HG03175 (cell line): ENCODE results near the gene RUFY3.
A peak's percentile ranks its signal among the peaks of the same experiment; 100 is the strongest.
"Not testable (repeated sequence)": the region's sequence is repeated elsewhere in the genome, so short reads cannot be mapped to it uniquely, and the experiment has no call there.

ENCODE experiments used
- ATAC-seq: cut with Tn5 transposase; IDR thresholded peaks from one replicate; pipeline ENCODE4 v1.9.1; 2021; ENCODE audit warnings: mild to moderate bottlenecking, moderate library complexity; ENCODE audit not compliant: unreplicated experiment

RUFY3 gene

GRCh38 chr4:70734971-70735370 lies 13.2 kb downstream of the RUFY3 start:
- peak; percentile 18 for ATAC-seq

DNA sequence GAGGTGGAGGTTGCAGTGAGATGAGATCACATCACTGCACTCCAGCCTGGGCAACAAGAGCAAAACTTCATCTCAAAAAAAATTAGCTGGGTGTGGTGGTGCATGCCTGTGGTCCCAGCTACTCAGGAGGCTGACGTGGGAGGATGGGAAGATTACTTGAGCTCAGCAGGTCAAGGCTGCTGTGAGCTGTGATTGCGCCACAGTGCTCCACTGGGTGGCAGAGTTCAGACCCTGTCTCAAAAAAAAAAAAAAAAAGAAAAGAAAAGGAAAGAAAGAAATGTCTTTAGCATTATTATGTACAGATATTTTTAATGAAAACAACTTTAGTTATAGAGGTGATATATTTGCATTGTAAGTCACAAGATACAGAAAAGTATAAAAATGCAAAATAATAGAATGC lies 14.2 kb downstream of the RUFY3 start:
- not testable (repeated sequence) for ATAC-seq

GRCh38 chr4:70737006-70737405 lies 15.2 kb downstream of the RUFY3 start:
- ATAC-seq: no peak

DNA sequence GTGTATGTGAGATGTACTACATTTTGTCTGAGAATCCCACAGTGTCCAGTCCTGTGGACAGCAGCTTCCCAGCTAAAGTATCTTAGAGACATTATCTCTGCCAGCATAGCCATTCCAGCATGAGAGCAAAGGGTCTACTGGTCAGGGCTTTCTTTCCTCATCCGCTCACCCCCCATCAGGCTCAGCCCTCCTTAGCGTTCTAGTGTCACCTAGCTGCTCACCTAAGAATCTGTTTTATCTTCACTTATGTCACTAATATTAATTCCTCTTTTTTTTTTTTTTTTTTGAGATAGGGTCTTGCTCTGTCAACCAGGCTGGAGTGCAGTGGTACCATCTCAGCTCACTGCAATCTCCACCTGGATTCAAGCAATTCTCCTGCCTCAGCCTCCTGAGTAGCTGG lies 15.6 kb downstream of the RUFY3 start:
- no peak for ATAC-seq

DNA sequence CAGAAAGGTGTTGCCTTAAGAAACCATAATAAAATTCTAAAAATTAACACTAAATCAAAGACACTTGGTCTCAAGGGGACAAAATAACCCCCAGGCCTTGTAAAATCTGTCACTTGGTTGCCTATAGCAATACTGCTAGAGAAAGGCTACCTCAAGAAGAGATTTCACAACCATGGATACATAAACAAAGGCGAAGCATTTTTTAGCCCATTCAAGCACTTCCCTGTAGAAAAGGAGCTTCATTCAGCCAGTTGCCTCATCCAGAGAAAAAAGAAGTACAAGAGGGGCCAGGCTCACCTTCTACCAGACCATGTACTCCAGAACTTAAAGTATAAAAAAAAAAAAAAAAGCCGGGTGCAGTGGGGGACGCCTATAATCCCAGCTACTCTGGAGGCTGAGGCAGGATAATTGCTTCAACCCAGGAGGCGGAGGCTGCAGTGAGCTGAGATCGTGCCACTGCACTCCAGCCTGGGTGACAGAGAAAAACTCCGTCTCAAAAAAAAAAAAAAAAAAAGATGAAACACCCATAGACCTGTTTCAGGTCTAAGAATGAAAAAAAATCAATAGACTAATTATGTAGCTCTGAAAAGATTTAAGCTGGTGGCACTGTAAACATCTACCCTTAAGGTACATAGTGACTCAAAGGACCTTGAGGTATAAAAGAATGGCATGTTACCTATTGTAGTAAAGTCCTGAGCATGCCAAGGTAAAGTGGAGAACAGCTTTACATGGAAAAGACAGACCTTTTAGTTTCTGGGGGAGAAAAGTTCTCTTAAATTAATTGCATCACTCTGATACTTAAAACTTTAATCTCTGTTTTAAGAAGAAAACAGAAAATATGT lies 18.0 kb downstream of the RUFY3 start:
- ATAC-seq: no peak

GRCh38 chr4:70741867-70742658 lies 20.3 kb downstream of the RUFY3 start:
- ATAC-seq: no peak

- no peak for ATAC-seq
These were observed 22.0 kb downstream of the RUFY3 start for GRCh38 chr4:70743731-70744130.

- ATAC-seq: no peak
These were observed 24.5 kb downstream of the RUFY3 start for GRCh38 chr4:70746179-70746839.

DNA sequence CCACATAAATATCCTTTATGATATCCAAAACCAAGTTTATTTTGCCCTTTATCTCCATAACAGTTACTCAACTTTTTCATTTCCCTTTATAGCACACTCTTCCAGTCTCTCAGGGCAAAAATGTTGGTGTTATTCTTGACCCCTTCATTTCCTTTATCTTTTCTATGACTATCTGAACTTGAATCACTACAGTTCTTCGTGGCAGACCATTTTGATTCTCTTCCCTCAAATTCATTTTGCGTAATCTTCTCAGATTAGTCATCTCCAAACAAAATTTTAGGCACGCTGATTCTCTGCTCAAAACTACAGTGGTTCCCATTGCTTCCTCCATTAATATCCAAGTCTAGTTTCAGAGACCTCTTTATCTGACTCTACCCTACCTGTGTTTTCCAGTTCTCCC lies 26.1 kb downstream of the RUFY3 start:
- ATAC-seq: no peak

- ATAC-seq: peak; percentile 89
These were observed 27.5 kb downstream of the RUFY3 start for GRCh38 chr4:70749313-70749712.

- no peak for ATAC-seq
These were observed 30.5 kb downstream of the RUFY3 start for GRCh38 chr4:70752236-70752635.

DNA sequence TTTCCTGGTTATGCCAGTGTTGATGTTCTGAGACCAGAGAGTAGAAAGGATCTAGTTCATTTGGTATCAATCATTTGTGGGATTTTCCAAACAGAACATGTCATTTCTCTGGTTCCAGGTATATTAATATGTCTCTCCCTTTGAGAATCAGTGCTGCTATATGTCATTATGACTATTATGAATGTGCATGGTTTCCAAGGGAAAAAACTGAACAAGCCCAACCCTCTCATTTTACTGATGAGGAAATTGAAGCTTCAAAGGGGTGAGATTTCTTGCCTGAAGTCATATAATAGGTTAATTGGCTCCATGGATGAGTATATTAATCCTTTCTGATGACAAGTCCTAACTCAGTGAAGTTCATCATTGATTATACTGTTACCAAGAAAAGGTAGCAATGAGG lies 31.9 kb downstream of the RUFY3 start:
- no peak for ATAC-seq

DNA sequence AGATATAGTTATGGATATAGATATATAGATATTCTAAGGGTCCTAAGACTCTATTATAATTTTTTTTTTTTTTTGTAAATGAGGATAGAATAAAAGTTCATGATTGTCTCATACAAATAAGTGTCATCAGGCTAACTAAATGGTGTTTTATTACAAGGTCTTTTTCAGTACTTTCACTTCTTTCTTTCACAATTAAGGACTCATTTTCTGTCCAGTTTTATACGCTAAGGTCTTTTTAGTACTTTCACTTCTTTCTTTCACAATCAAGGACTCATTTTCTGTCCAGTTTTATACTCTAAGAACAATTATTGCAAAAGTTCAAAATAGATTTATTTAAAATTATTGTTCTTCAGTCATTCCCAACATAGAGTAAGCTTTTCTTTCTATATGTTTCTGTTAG lies 32.7 kb downstream of the RUFY3 start:
- peak; percentile 75 for ATAC-seq

- ATAC-seq: peak; percentile 64
These were observed 33.4 kb downstream of the RUFY3 start for GRCh38 chr4:70754990-70755688.

DNA sequence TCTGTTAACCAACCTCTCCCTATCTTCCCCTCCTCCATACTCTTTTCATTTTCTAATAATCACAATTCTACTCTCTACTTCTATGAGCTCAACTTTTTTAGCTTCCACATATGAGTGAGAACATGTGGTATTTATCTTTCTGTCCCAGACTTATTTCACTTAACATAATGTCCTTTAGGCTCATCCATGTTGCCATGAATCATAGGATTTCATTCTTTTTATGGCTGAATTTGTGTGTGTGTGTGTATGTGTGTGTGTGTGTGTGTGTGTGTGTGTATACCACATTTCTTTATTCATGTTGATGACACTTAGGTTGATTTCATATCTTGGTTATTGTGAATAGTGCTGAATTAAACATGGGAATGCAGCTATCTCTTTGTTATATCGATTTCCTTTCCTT lies 37.4 kb downstream of the RUFY3 start:
- no peak for ATAC-seq

DNA sequence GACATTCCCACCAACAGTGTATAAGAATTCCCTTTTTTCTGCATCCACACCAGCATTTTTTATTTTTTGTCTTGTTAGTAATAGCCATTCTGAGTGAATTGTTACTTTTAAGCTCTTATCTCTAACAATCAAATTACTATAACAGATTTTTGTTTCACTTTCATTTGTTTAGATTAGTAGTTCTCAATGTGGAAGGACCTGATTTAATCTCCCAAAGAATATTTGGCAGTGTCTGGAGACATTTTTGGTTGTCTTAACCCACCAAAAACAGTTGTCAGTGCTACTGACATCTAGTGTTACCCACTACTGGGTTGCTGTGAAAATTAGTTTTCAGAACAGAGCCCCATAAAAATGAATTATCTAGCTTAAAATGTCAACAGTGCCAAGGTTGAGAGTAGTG lies 37.9 kb downstream of the RUFY3 start:
- no peak for ATAC-seq

- no peak for ATAC-seq
These were observed 38.9 kb downstream of the RUFY3 start for GRCh38 chr4:70760662-70761061.

DNA sequence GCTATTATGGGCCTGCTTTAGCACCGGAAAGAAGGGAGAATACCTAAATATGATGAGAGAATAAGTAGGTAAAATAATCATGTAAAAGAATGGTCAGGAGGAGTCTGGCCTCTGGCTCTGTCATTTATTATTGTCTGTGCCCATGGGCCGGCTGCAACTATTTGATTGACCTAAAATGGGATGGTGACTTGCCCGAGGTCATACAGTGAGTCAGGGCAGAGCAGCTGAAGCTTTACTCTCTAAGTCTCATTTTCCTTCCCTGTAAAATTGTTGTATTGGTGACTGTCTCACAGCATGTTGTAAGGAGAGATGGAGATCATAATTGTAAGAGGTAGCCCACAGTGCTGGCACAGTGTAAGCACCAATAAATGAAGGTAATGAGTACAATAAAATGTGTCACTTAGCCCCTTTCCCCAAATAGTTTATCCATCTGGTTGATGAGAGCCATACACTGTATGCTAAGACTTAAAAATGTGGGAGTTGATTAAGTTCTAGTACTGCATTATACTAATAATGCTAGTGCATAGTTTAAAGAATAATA lies 39.6 kb downstream of the RUFY3 start:
- ATAC-seq: no peak

- ATAC-seq: no peak
These were observed 43.6 kb downstream of the RUFY3 start for GRCh38 chr4:70765368-70765767.

GRCh38 chr4:70768301-70768948 lies 46.7 kb downstream of the RUFY3 start:
- ATAC-seq: no peak
